Stimulated activated CD8-positive, alpha-beta memory T cell treated with anti-CD3 and anti-CD28 coated beads, Interleukin-4, amount 100 ng/mL, for 1 hour (primary cell): ENCODE measurements around the gene KCNH3.
"Not testable (repeated sequence)": the region's sequence is repeated elsewhere in the genome, so short reads cannot be mapped to it uniquely, and the experiment has no call there.

Experiments used
- DNase-seq, 2 donors: peaks; one replicate each; pipeline ENCODE4 v3.0.0-alpha.2; 2020; ENCODE audit warnings: low read depth in 2 of 2, low spot score in 1 of 2

KCNH3 gene

GRCh38 chr12:49538510-49539403 lies at the start of gene KCNH3:
KCNH3 (plus strand) TSS chr12:49539030; CDS start chr12:49539417, 387 bp downstream.
- DNase-seq, result peak; percentile 75 to 82

GRCh38 chr12:49489154-49489553 lies 49.7 kb upstream of the KCNH3 start:
- DNase-seq, result no peak

GRCh38 chr12:49489720-49490119 lies 49.1 kb upstream of the KCNH3 start:
- DNase-seq, result no peak

GRCh38 chr12:49491823-49492222 lies 47.0 kb upstream of the KCNH3 start:
- DNase-seq, result no peak

- no peak for DNase-seq
Observed at GRCh38 chr12:49493900-49494299, 44.9 kb upstream of the KCNH3 start.

GRCh38 chr12:49496417-49497360 lies 42.1 kb upstream of the KCNH3 start:
- DNase-seq, result no peak

- DNase-seq, result no peak
Observed at GRCh38 chr12:49501895-49502294, 36.9 kb upstream of the KCNH3 start.

GRCh38 chr12:49502590-49502989 lies 36.2 kb upstream of the KCNH3 start:
- no peak for DNase-seq

- DNase-seq, result no peak
Observed at GRCh38 chr12:49503674-49504180, 35.1 kb upstream of the KCNH3 start.

- DNase-seq, result no peak
Observed at GRCh38 chr12:49505672-49506071, 33.2 kb upstream of the KCNH3 start.

GRCh38 chr12:49507139-49507538 lies 31.7 kb upstream of the KCNH3 start:
- DNase-seq, result no peak

GRCh38 chr12:49509681-49510080 lies 29.1 kb upstream of the KCNH3 start:
- not testable (repeated sequence) for DNase-seq

GRCh38 chr12:49511410-49511809 lies 27.4 kb upstream of the KCNH3 start:
- DNase-seq, result no peak

GRCh38 chr12:49512546-49512945 lies 26.3 kb upstream of the KCNH3 start:
- DNase-seq, result no peak

- DNase-seq, result no peak
Observed at GRCh38 chr12:49515266-49515665, 23.6 kb upstream of the KCNH3 start.

GRCh38 chr12:49518914-49519573 lies 19.8 kb upstream of the KCNH3 start:
- no peak for DNase-seq

GRCh38 chr12:49519574-49519936 lies 19.3 kb upstream of the KCNH3 start:
- DNase-seq, result no peak

GRCh38 chr12:49521389-49521788 lies 17.4 kb upstream of the KCNH3 start:
- no peak for DNase-seq

GRCh38 chr12:49524660-49525324 lies 14.0 kb upstream of the KCNH3 start:
- no peak for DNase-seq

- no peak for DNase-seq
Observed at GRCh38 chr12:49525942-49526341, 12.9 kb upstream of the KCNH3 start.
